Measurements from ENCODE around the gene PTPN14.

PTPN14 gene

DNA sequence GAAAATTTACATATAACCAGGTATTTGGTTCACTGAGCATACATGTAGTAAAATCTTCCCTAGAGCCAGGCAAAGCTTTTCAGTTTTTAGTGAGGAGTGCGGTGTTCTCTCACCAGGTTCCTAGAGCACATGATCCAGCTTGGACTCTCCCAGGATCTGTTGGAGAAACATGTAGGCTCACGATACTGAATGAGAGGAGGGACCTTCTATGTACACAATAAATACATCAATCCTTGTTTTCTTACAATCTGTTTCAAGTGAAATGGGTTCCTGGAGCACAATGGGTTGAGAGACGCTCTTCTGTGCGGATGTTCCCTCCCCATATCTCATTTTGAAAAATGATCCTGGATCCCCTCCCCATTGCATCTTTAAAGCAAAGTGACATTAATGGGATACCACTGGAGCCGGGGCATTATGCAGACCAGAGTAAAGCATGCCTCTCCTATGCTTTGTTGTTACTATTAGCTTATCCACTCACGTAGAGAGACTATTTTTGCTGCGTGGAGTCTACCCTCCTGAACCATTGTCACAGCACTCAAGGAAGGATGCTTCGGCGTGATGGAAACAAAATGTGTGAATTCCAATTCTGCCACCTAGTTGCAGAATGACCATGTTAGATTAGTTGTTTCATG lies 251.1 kb downstream of the PTPN14 start:
- DNase-seq: no peak
